ENCODE results near the gene NR3C1. TPM values are rescaled to one million over a fixed set of nuclear protein-coding genes. Genes with fewer than 3 reads are reported as not detected.
A peak's percentile ranks its signal among the peaks of the same experiment; 100 is the strongest.

NR3C1 gene
- total RNA-seq, 1 experiment from 2014 or later, result 31.4 TPM

GRCh38 chr5:143402553-143403333 is 743 bp downstream of the NR3C1 start:
- H4K8ac ChIP-seq (replicated peaks; ENCODE audit: insufficient read length, low read depth, low read length), result no peak overlapping the region
- Mint-ChIP-seq H3K4me1 (peaks cover 44 to 45% of the 10 kb centered on the region in 2 experiments), H3K9me3 (no peaks in the 10 kb centered on the region), H3K4me3 (peak overlapping the region; percentile 82 to 84), H3K36me3 (ENCODE audit: insufficient read depth in 1 of 3, low read depth in 3 of 3) (peaks cover 0 to 12% (median 0%) of the 10 kb centered on the region in 3 experiments; a peak in 3 of 7 replicates), H3K27ac (no peak overlapping the region), H3K27me3 (ENCODE audit: low read depth) (peaks cover 26% of the 10 kb centered on the region)
- TF ChIP-seq, protein P1, sequence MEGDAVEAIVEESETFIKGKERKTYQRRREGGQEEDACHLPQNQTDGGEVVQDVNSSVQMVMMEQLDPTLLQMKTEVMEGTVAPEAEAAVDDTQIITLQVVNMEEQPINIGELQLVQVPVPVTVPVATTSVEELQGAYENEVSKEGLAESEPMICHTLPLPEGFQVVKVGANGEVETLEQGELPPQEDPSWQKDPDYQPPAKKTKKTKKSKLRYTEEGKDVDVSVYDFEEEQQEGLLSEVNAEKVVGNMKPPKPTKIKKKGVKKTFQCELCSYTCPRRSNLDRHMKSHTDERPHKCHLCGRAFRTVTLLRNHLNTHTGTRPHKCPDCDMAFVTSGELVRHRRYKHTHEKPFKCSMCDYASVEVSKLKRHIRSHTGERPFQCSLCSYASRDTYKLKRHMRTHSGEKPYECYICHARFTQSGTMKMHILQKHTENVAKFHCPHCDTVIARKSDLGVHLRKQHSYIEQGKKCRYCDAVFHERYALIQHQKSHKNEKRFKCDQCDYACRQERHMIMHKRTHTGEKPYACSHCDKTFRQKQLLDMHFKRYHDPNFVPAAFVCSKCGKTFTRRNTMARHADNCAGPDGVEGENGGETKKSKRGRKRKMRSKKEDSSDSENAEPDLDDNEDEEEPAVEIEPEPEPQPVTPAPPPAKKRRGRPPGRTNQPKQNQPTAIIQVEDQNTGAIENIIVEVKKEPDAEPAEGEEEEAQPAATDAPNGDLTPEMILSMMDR (conservative IDR thresholded peaks at IDR 0.05), result no peak
- no peak overlapping the region for H2BK12ac ChIP-seq (ENCODE audit: insufficient read length, low read depth, low read length)
- peaks cover 23% of the 10 kb centered on the region for H3K23me2 ChIP-seq (ENCODE audit: insufficient read length, low read depth, low read length, poor library complexity, severe bottlenecking)
- H3K27me3 ChIP-seq (ENCODE audit: insufficient read depth, low read length), result peaks cover 10% of the 10 kb centered on the region; the same call in 1 of the 2 replicates
- H3T11ph ChIP-seq (ENCODE audit: low read length), result no peak overlapping the region
- H4K91ac ChIP-seq (ENCODE audit: insufficient read length, low read depth, low read length), result no peak overlapping the region
- H2BK120ac ChIP-seq (ENCODE audit: low read depth, low read length, poor library complexity, severe bottlenecking), result no peak overlapping the region
- peak; percentile 49 for DNase-seq
- no peak overlapping the region for H4K5ac ChIP-seq (ENCODE audit: insufficient read length, low read depth, low read length)
- H3K4me1 ChIP-seq (ENCODE audit: insufficient read depth, low read length), result peaks cover 8% of the 10 kb centered on the region
- no peaks in the 10 kb centered on the region for H3K79me1 ChIP-seq (ENCODE audit: insufficient read depth, low read depth, low read length, poor library complexity, severe bottlenecking)
- no peak overlapping the region for H3K27ac ChIP-seq (ENCODE audit: insufficient read length, low read depth, low read length)
- H2BK20ac ChIP-seq (ENCODE audit: low read depth, low read length, poor library complexity, severe bottlenecking), result no peak overlapping the region
- H3K9me3 ChIP-seq (ENCODE audit: control insufficient read depth, low read depth, low read length), result no peaks in the 10 kb centered on the region
- no peak overlapping the region for H2AFZ ChIP-seq (ENCODE audit: low read length)
- no peaks in the 10 kb centered on the region for H4K20me1 ChIP-seq (ENCODE audit: control insufficient read depth, insufficient read depth, insufficient read length)
- no peak overlapping the region for H3K4ac ChIP-seq (ENCODE audit: low read depth, low read length)
- H3K9ac ChIP-seq (ENCODE audit: extremely low read depth, insufficient read length, low read length), result no peak overlapping the region
- H2BK5ac ChIP-seq (ENCODE audit: insufficient read length, low read length), result no peak overlapping the region
- no peak overlapping the region for H3K18ac ChIP-seq (ENCODE audit: insufficient read length, low read depth, low read length)
- H2AK5ac ChIP-seq (ENCODE audit: insufficient read length, low read length), result no peak overlapping the region
- WGBS (ENCODE audit: extremely low coverage, insufficient read length, low lambda C conversion rate), result no CpG with 5 or more reads among the region's 80 CpGs
- no peak overlapping the region for H2BK15ac ChIP-seq (ENCODE audit: low read depth, low read length)
- no peak overlapping the region for H3K23ac ChIP-seq (ENCODE audit: insufficient read length, low read depth, low read length)
- no peak overlapping the region for H3K56ac ChIP-seq (ENCODE audit: insufficient read length, low read depth, low read length)
- no peaks in the 10 kb centered on the region for H3K79me2 ChIP-seq (ENCODE audit: insufficient read depth, low read length)
- no peak overlapping the region for H3K14ac ChIP-seq (ENCODE audit: insufficient read depth, low read length)
- H3K4me2 ChIP-seq (ENCODE audit: insufficient read depth, insufficient read length, low read length), result peak overlapping the region; percentile 91

Data from H9 (cell line).